ENCODE measurements around the gene NNMT.

GRCh38 chr11:114304065-114304464 lies 7.9 kb downstream of the NNMT start:
- no peak for TF ChIP-seq CTCF (IDR thresholded peaks at IDR 0.05; ENCODE audit: low read length)
- no peak for TF ChIP-seq EZH2 (optimal IDR thresholded peaks at IDR 0.05; ENCODE audit: low read depth, low read length)
- no peak for TF ChIP-seq EZH2phosphoT487 (IDR thresholded peaks at IDR 0.05; ENCODE audit: low read length)
